ENCODE measurements around the gene DCTN3. TPM values are rescaled to one million over a fixed set of nuclear protein-coding genes. Genes with fewer than 3 reads are reported as not detected.
A peak's percentile ranks its signal among the peaks of the same experiment; 100 is the strongest.

DCTN3 gene
- total and polyA plus RNA-seq, 2 of the 4 experiments (the other 2 are of a cell fraction) = 122 to 183 TPM

DNA sequence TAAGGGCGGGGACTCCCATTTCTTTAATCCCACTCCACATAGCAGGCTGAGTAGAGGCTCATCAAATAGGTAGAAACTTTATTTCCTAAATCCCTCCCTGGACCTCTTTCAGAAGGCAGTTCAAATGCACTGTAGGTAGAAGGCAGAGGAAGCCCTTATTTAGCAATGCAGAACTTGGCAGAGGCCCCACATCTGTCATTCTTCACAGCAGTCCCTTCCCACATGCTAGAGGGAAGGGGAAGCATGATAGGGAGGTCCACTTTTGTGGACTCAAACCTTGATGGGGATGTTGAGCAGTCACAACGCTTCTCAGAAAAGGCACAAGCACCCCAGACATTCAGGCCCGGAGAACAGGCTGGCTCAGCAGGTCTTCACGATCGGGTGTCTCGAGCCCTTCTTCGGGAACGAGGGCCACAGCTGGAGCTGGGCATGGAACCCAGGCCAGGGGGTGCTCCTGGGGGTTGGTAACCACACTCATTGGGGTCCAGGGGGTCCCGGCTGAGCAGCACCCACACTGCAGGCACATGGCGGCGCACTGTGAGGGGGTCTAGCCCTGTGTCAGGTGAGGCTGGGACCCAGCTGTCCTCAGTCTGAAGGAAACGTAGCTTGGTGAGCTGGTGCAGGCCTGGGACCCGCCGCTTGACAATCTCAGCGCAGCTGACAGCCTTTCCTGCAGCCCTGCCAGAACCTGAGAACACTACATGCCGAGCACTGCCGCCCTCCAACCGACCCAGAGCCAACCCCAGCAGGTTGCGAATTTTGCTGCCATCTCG lies 9.7 kb downstream of the DCTN3 start:
- H3K14ac ChIP-seq (replicated peaks; ENCODE audit: low read depth, low read length) = peak overlapping the region; percentile 98; the same call in 1 of the 2 replicates
- H3K9me3 ChIP-seq (ENCODE audit: control insufficient read depth, insufficient read depth, low read length) = no peaks in the 10 kb centered on the region
- ChIA-PET POLR2A (ENCODE audit: unreplicated experiment) (interaction anchor here (0.6 kb wide), 1 partner anchor 1927 kb away, joined by 4 read pairs; no protein-coding TSS in a partner anchor), CTCF (no interaction called here)
- 95% methylated on average over 7 of the region's 20 CpGs; no CpG with 5 or more reads in 1 of the 2 experiments for WGBS, 2 experiments (ENCODE audit: extremely low coverage in 2 of 2, insufficient read length in 1 of 2)
- peak overlapping the region; percentile 87; the same call in 1 of the 2 replicates for H3K4me2 ChIP-seq (ENCODE audit: low read depth, low read length)
- no peak overlapping the region for H4K91ac ChIP-seq (ENCODE audit: insufficient read depth, low read depth, low read length)
- H3K4me3 ChIP-seq (ENCODE audit: insufficient read depth, low read depth, low read length) = no peak overlapping the region
- no peak overlapping the region for H3K9ac ChIP-seq (ENCODE audit: low read depth, low read length)
- dilution Hi-C loops (cut with HindIII; ENCODE audit: low sequenced_read_pairs, unreplicated experiment) = no loop called here
- TF ChIP-seq RFX5 (IDR thresholded peaks at IDR 0.05; ENCODE audit: low read depth, low read length) (no peak), MAZ (IDR thresholded peaks at IDR 0.05; ENCODE audit: borderline replicate concordance, low read depth, low read length) (no peak), MAFK (IDR thresholded peaks at IDR 0.05; ENCODE audit: low read depth, low read length) (no peak), NFE2L2 (IDR thresholded peaks at IDR 0.05; ENCODE audit: low read depth, low read length) (no peak), CEBPB (IDR thresholded peaks at IDR 0.05; ENCODE audit: low read depth, low read length) (no peak), MXI1 (IDR thresholded peaks at IDR 0.05; ENCODE audit: borderline replicate concordance, low read depth, low read length) (no peak), RCOR1 (IDR thresholded peaks at IDR 0.05; ENCODE audit: insufficient replicate concordance, low read length) (no peak), CHD1 (IDR thresholded peaks at IDR 0.05; ENCODE audit: low read depth, low read length) (no peak)
- TF ChIP-seq, protein P1, sequence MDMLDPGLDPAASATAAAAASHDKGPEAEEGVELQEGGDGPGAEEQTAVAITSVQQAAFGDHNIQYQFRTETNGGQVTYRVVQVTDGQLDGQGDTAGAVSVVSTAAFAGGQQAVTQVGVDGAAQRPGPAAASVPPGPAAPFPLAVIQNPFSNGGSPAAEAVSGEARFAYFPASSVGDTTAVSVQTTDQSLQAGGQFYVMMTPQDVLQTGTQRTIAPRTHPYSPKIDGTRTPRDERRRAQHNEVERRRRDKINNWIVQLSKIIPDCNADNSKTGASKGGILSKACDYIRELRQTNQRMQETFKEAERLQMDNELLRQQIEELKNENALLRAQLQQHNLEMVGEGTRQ (IDR thresholded peaks at IDR 0.05; ENCODE audit: low read depth, low read length) = no peak
- TF ChIP-seq, protein P2, sequence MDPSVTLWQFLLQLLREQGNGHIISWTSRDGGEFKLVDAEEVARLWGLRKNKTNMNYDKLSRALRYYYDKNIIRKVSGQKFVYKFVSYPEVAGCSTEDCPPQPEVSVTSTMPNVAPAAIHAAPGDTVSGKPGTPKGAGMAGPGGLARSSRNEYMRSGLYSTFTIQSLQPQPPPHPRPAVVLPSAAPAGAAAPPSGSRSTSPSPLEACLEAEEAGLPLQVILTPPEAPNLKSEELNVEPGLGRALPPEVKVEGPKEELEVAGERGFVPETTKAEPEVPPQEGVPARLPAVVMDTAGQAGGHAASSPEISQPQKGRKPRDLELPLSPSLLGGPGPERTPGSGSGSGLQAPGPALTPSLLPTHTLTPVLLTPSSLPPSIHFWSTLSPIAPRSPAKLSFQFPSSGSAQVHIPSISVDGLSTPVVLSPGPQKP (IDR thresholded peaks at IDR 0.05; ENCODE audit: borderline replicate concordance, low read depth, low read length) = no peak
- 0 out of 2 replicates have a peak overlapping the region, but pooled peaks have one; percentile 90 for H3K23ac ChIP-seq (ENCODE audit: low read depth, low read length)
- no peak overlapping the region for H3K27ac ChIP-seq (ENCODE audit: insufficient read depth, low read length)
- H3K9me1 ChIP-seq (ENCODE audit: insufficient read depth, low read length) = peaks cover 12% of the 10 kb centered on the region
- no TSS peak for BruUV-seq (replicated peaks)
- H2AK9ac ChIP-seq (replicated peaks; ENCODE audit: low read depth, low read length, poor library complexity) = peak overlapping the region; percentile 90
- H3K18ac ChIP-seq (ENCODE audit: low read depth, low read length) = no peak overlapping the region
- no peaks in the 10 kb centered on the region for H4K20me1 ChIP-seq (ENCODE audit: insufficient read depth, low read length)
- intact Hi-C loops (cut with micrococcal nuclease) = no loop called here
- peak overlapping the region; percentile 75 for H2AK5ac ChIP-seq (ENCODE audit: low read depth, low read length)
- no peak overlapping the region for H4K5ac ChIP-seq (ENCODE audit: low read depth, low read length)
- H2BK15ac ChIP-seq (ENCODE audit: low read depth, low read length) = no peak overlapping the region
- ATAC-seq (ENCODE audit: low read depth) (no peak), DNase-seq (no peak)
- H3K4ac ChIP-seq (ENCODE audit: low read depth, low read length) = no peak overlapping the region
- H3K36me3 ChIP-seq (ENCODE audit: control insufficient read depth, insufficient read depth, low read length) = peaks cover 9% of the 10 kb centered on the region
- peaks cover 8 to 18% of the 10 kb centered on the region in 2 experiments; a peak in 3 of 4 replicates for H3K79me1 ChIP-seq (ENCODE audit: low read depth in 1 of 2, low read length in 2 of 2)
- peaks cover 9% of the 10 kb centered on the region for H3K27me3 ChIP-seq (ENCODE audit: control insufficient read depth, insufficient read depth, low read length)
- no peak overlapping the region for H2BK120ac ChIP-seq (ENCODE audit: low read depth, low read length)
- H2AFZ ChIP-seq (replicated peaks; ENCODE audit: low read length, poor library complexity) = peak overlapping the region; percentile 49
- no peak overlapping the region for H3K56ac ChIP-seq (ENCODE audit: extremely low read depth, insufficient read depth, low read length)
- no peak overlapping the region for H2BK20ac ChIP-seq (ENCODE audit: low read depth, low read length)
- peaks cover 6% of the 10 kb centered on the region; the same call in 1 of the 2 replicates for H3K4me1 ChIP-seq (ENCODE audit: control insufficient read depth, insufficient read depth, low read length)
- no peak overlapping the region for H2BK5ac ChIP-seq (ENCODE audit: low read depth, low read length, poor library complexity, severe bottlenecking)
- no peak overlapping the region for H4K8ac ChIP-seq (ENCODE audit: low read depth in 2 of 2, low read length in 2 of 2)
- in situ Hi-C loops (cut with MboI; ENCODE audit: low sequenced_read_pairs) = no loop called here

Measured in IMR-90 (cell line).